ENCODE results near the gene NPY4R. TPM values are rescaled to one million over a fixed set of nuclear protein-coding genes. Genes with fewer than 3 reads are reported as not detected.
"Not testable (repeated sequence)": the region's sequence is repeated elsewhere in the genome, so short reads cannot be mapped to it uniquely, and the experiment has no call there.

The NPY4R gene
- total and polyA plus RNA-seq, 2 donors (not counting 1 experiment from before 2014, with no cell fraction given) = 0.07 TPM; not detected in 1

DNA sequence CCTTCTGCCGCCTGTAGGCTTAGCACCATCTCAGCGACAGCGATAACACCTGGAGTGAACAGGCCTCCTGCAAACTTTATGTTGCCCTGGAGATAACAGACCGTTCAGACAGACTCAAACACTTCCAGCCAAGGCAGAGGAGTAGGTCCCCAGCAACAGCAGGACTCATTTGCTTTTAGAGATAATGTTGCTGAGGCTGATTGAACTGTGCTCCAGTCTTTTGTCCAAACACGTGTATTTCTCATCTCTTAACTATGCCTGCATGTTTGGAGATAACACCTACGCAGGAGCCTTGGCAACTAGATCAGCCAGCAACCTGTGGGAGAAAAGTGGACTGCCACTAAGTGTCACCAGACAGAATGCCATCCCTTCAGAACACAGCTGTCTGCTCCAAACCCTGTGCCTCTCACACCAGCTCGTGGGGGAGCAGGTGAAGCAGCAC lies 23.9 kb downstream of the NPY4R start:
- H3K4me2 ChIP-seq (ENCODE audit: extremely low read depth, insufficient read depth, low read length); H3K9me3 ChIP-seq (ENCODE audit: control insufficient read depth, insufficient read depth, low read depth, low read length); H3K27me3 ChIP-seq (ENCODE audit: control insufficient read depth, insufficient read depth, low read length); H3K9ac ChIP-seq (ENCODE audit: insufficient read depth, low read length); H3K4me1 ChIP-seq (ENCODE audit: control insufficient read depth, extremely low read depth, insufficient read depth, low read length); H4K20me1 ChIP-seq (ENCODE audit: control insufficient read depth, extremely low read depth, insufficient read depth, low read length); H3K4me3 ChIP-seq (replicated peaks in 1 of 4; ENCODE audit: control extremely low read depth in 1 of 4, insufficient read depth in 1 of 4, low read depth in 3 of 4, low read length in 4 of 4); H3K27ac ChIP-seq (ENCODE audit: insufficient read depth, low read length); H2AFZ ChIP-seq (ENCODE audit: low read length); H3K79me2 ChIP-seq (ENCODE audit: control insufficient read depth, insufficient read depth, low read length); H3K36me3 ChIP-seq (ENCODE audit: control insufficient read depth, insufficient read depth, low read length): not testable (repeated sequence)
- peak in 1 of 2 donors; percentile 65 for DNase-seq (ENCODE audit: low read depth in 2 of 2)

DNA sequence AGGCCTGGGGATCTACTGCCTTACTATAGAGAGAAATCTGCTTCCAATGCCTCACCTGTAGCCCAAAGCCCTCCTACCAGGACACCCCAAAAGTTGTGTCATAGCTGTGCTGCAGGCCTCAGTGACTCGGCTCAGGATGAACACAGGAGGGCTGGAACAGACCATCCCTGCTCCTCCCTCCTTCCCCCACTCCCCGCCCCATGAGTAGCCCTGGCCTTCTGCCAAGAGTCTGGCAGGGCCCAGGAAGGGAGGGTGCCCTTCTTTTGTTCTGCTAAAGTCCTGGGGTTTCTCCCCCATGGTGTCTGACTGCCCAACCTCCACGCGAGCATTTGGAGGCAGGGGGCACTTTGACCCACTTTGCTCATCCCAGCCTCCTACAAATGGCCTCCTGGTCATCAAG lies 24.8 kb downstream of the NPY4R start:
- H3K27me3 ChIP-seq (ENCODE audit: control insufficient read depth, insufficient read depth, low read length); H3K36me3 ChIP-seq (ENCODE audit: control insufficient read depth, insufficient read depth, low read length); H3K4me3 ChIP-seq (replicated peaks in 1 of 4; ENCODE audit: control extremely low read depth in 1 of 4, insufficient read depth in 1 of 4, low read depth in 3 of 4, low read length in 4 of 4); H3K9me3 ChIP-seq (ENCODE audit: control insufficient read depth, insufficient read depth, low read depth, low read length); DNase-seq (ENCODE audit: low read depth in 2 of 2); H3K4me1 ChIP-seq (ENCODE audit: control insufficient read depth, extremely low read depth, insufficient read depth, low read length); H3K27ac ChIP-seq (ENCODE audit: insufficient read depth, low read length); H3K4me2 ChIP-seq (ENCODE audit: extremely low read depth, insufficient read depth, low read length); H4K20me1 ChIP-seq (ENCODE audit: control insufficient read depth, extremely low read depth, insufficient read depth, low read length); H2AFZ ChIP-seq (ENCODE audit: low read length); H3K9ac ChIP-seq (ENCODE audit: insufficient read depth, low read length); H3K79me2 ChIP-seq (ENCODE audit: control insufficient read depth, insufficient read depth, low read length): not testable (repeated sequence)

DNA sequence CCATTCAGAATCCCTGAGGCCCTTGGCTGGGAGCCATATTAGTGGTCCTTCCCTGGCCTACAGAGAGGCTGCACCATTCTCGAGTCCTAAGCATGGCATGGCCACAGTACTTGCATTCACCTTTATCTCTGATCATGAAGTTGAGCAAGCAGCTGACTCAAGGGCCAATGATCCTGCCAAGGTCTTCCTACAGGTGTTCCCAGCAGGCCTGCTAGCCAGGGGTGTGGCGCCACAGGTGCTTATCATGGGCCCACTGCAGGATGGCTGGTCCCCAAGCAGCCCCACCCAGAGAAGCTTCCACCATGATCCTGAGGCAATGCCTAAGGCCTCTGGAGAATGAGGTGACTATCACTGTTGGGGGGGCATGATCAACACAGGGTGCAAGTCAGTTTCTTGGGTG lies 42.2 kb downstream of the NPY4R start:
- not testable (repeated sequence) for H2AFZ ChIP-seq (ENCODE audit: low read length); H3K36me3 ChIP-seq (ENCODE audit: control insufficient read depth, insufficient read depth, low read length); DNase-seq (ENCODE audit: low read depth in 2 of 2); H3K4me3 ChIP-seq (replicated peaks in 1 of 4; ENCODE audit: control extremely low read depth in 1 of 4, insufficient read depth in 1 of 4, low read depth in 3 of 4, low read length in 4 of 4); H3K9ac ChIP-seq (ENCODE audit: insufficient read depth, low read length); H3K4me1 ChIP-seq (ENCODE audit: control insufficient read depth, extremely low read depth, insufficient read depth, low read length); H3K27ac ChIP-seq (ENCODE audit: insufficient read depth, low read length); H3K9me3 ChIP-seq (ENCODE audit: control insufficient read depth, insufficient read depth, low read depth, low read length); H3K79me2 ChIP-seq (ENCODE audit: control insufficient read depth, insufficient read depth, low read length); H3K4me2 ChIP-seq (ENCODE audit: extremely low read depth, insufficient read depth, low read length); H4K20me1 ChIP-seq (ENCODE audit: control insufficient read depth, extremely low read depth, insufficient read depth, low read length); H3K27me3 ChIP-seq (ENCODE audit: control insufficient read depth, insufficient read depth, low read length)

DNA sequence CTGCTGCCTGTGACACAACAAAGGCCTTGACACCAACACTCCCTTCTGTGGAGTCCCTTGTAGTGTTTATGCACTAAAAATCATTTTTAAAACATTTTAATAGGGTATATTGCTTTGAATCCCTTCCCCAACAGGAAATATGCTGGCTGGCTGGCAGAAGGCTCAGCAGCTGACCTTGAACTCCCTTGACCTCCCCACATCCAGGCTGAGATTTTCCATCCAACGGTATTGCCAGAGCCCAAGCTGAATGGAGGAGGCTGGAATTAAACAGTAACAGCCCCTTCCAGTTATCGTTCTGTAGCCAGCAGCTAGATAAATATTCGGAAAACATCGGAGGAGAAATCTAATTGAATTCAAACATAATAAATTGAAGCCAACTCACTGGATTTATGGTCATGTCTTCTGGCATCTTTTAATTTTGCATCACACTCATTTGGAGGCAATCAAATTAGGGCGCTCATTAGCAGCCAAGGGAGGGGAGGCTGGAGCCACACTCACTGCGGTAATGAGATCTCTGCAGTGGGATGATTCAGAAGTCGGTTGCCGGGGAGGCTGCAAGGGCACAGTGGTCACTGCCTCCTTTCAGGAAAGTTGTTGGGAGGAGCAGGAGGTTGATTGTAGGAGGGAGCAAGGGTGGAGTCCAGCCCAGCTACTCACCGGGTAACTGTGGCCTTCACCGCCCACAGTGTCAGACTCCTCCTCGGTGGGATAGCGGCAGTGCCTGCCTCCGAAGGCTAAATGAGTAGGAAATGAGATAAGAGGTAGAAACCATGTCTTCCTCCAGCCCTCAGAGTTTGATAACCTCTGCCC lies 46.0 kb downstream of the NPY4R start:
- not testable (repeated sequence) for H3K9ac ChIP-seq (ENCODE audit: insufficient read depth, low read length); H2AFZ ChIP-seq (ENCODE audit: low read length); H3K4me3 ChIP-seq (replicated peaks in 1 of 4; ENCODE audit: control extremely low read depth in 1 of 4, insufficient read depth in 1 of 4, low read depth in 3 of 4, low read length in 4 of 4); H3K4me2 ChIP-seq (ENCODE audit: extremely low read depth, insufficient read depth, low read length); H3K4me1 ChIP-seq (ENCODE audit: control insufficient read depth, extremely low read depth, insufficient read depth, low read length); DNase-seq (ENCODE audit: low read depth in 2 of 2); H3K27me3 ChIP-seq (ENCODE audit: control insufficient read depth, insufficient read depth, low read length); H3K36me3 ChIP-seq (ENCODE audit: control insufficient read depth, insufficient read depth, low read length); H3K79me2 ChIP-seq (ENCODE audit: control insufficient read depth, insufficient read depth, low read length); H3K9me3 ChIP-seq (ENCODE audit: control insufficient read depth, insufficient read depth, low read depth, low read length); H4K20me1 ChIP-seq (ENCODE audit: control insufficient read depth, extremely low read depth, insufficient read depth, low read length); H3K27ac ChIP-seq (ENCODE audit: insufficient read depth, low read length)

DNA sequence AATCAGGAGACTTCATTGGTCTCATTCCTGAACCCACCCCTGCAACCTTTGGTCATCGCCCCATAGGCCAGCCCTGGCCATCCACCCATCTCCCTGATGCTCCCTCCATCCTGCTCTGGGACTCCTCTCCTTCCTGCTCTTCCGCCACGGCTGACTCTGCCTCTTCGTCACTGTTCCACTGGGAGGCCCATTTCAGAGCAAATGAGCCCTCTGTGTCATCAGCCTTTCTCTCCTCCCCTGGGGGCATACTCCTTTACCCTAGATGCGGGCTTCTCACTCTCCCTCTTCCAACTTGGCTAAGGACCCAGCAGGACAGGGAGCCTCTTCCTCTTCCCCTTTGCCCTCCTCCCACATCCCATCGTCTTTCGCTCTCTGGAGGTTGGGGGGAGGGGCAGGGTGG lies 47.5 kb downstream of the NPY4R start:
- H3K79me2 ChIP-seq (ENCODE audit: control insufficient read depth, insufficient read depth, low read length); H3K27ac ChIP-seq (ENCODE audit: insufficient read depth, low read length); H3K4me3 ChIP-seq (replicated peaks in 1 of 4; ENCODE audit: control extremely low read depth in 1 of 4, insufficient read depth in 1 of 4, low read depth in 3 of 4, low read length in 4 of 4); H4K20me1 ChIP-seq (ENCODE audit: control insufficient read depth, extremely low read depth, insufficient read depth, low read length); H3K27me3 ChIP-seq (ENCODE audit: control insufficient read depth, insufficient read depth, low read length); H2AFZ ChIP-seq (ENCODE audit: low read length); H3K9me3 ChIP-seq (ENCODE audit: control insufficient read depth, insufficient read depth, low read depth, low read length); H3K9ac ChIP-seq (ENCODE audit: insufficient read depth, low read length); DNase-seq (ENCODE audit: low read depth in 2 of 2); H3K4me1 ChIP-seq (ENCODE audit: control insufficient read depth, extremely low read depth, insufficient read depth, low read length); H3K4me2 ChIP-seq (ENCODE audit: extremely low read depth, insufficient read depth, low read length); H3K36me3 ChIP-seq (ENCODE audit: control insufficient read depth, insufficient read depth, low read length): not testable (repeated sequence)

DNA sequence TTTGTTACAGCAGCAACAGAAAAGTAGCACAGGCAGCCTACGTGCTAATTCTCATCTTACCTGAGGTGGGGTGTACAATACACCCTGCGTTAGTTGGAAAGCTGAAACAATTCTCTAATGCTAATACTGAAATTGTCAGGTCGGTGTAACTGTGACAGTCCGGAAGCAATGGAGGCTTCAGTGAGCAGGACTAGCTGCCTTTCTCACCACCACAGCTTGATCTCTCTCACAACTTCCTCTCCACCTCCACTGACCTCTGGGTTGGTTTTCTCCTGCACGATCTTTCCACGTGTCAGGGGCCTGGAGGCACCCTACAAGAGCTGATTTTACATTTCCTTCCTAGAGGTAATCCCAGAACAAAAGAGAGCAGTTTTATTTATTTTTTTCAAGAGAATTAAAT lies 50.5 kb downstream of the NPY4R start:
- H2AFZ ChIP-seq (ENCODE audit: low read length); H3K4me2 ChIP-seq (ENCODE audit: extremely low read depth, insufficient read depth, low read length); H3K36me3 ChIP-seq (ENCODE audit: control insufficient read depth, insufficient read depth, low read length); H3K27me3 ChIP-seq (ENCODE audit: control insufficient read depth, insufficient read depth, low read length); H3K4me1 ChIP-seq (ENCODE audit: control insufficient read depth, extremely low read depth, insufficient read depth, low read length); H3K9me3 ChIP-seq (ENCODE audit: control insufficient read depth, insufficient read depth, low read depth, low read length); H4K20me1 ChIP-seq (ENCODE audit: control insufficient read depth, extremely low read depth, insufficient read depth, low read length); DNase-seq (ENCODE audit: low read depth in 2 of 2); H3K9ac ChIP-seq (ENCODE audit: insufficient read depth, low read length); H3K4me3 ChIP-seq (replicated peaks in 1 of 4; ENCODE audit: control extremely low read depth in 1 of 4, insufficient read depth in 1 of 4, low read depth in 3 of 4, low read length in 4 of 4); H3K79me2 ChIP-seq (ENCODE audit: control insufficient read depth, insufficient read depth, low read length); H3K27ac ChIP-seq (ENCODE audit: insufficient read depth, low read length): not testable (repeated sequence)

DNA sequence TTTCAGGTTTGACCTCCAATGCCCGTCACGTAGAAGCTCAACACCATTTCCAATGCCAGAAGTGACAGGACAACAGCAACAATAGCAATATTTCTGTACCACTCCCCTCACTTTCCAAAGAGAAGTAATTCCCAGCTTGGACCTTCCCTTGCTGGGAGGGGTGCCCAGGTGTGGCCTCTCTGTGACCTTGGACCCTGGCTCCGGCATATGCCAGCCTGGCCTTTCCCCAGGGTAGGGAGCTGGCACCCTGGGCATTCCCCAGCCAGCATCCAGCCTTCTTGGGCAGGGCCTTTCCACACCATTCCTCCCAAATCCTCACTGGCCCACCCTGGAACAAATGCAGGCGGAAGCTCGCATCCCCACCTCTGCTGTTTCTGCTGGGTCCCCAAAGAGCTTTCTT lies 53.1 kb downstream of the NPY4R start:
- not testable (repeated sequence) for H3K27ac ChIP-seq (ENCODE audit: insufficient read depth, low read length); H3K79me2 ChIP-seq (ENCODE audit: control insufficient read depth, insufficient read depth, low read length); H3K9ac ChIP-seq (ENCODE audit: insufficient read depth, low read length); H3K36me3 ChIP-seq (ENCODE audit: control insufficient read depth, insufficient read depth, low read length); H3K4me3 ChIP-seq (replicated peaks in 1 of 4; ENCODE audit: control extremely low read depth in 1 of 4, insufficient read depth in 1 of 4, low read depth in 3 of 4, low read length in 4 of 4); H2AFZ ChIP-seq (ENCODE audit: low read length); H4K20me1 ChIP-seq (ENCODE audit: control insufficient read depth, extremely low read depth, insufficient read depth, low read length); H3K4me2 ChIP-seq (ENCODE audit: extremely low read depth, insufficient read depth, low read length); H3K27me3 ChIP-seq (ENCODE audit: control insufficient read depth, insufficient read depth, low read length); DNase-seq (ENCODE audit: low read depth in 2 of 2); H3K9me3 ChIP-seq (ENCODE audit: control insufficient read depth, insufficient read depth, low read depth, low read length); H3K4me1 ChIP-seq (ENCODE audit: control insufficient read depth, extremely low read depth, insufficient read depth, low read length)

All from fibroblast of lung (primary cell).